Astrocyte (in vitro differentiated cells and primary cell): Measurements from ENCODE around the gene SLC5A12. TPM values are rescaled to one million over a fixed set of nuclear protein-coding genes. Genes with fewer than 3 reads are reported as not detected.
A peak's percentile ranks its signal among the peaks of the same experiment; 100 is the strongest.

Experiments used
- DNase-seq: peaks from one replicate; pipeline ENCODE4 v3.0.0-alpha.2; 2010; ENCODE audit warnings: low read depth
- FAIRE-seq: peaks from 2 replicates; lab custom pipeline; 2011; peaks lifted over from hg19 to GRCh38; lab: Jason Lieb, UNC
- H2AFZ ChIP-seq: 2 replicates; pipeline ENCODE4 v1.6.0; 2012; ENCODE audit warnings: low read depth, low read length, inconsistent platforms
- H3K27ac ChIP-seq: 2 replicates; pipeline ENCODE4 v1.5.1; 2011; ENCODE audit warnings: low read depth, low read length, inconsistent platforms
- H3K27me3 ChIP-seq: 2 replicates; pipeline ENCODE4 v1.6.0; 2011; ENCODE audit warnings: low read length, inconsistent platforms; ENCODE audit not compliant: insufficient read depth
- H3K36me3 ChIP-seq: 2 replicates; pipeline ENCODE4 v1.5.1; 2011; ENCODE audit warnings: low read length, inconsistent platforms; ENCODE audit not compliant: insufficient read depth
- H3K4me1 ChIP-seq: 2 replicates; pipeline ENCODE4 v1.5.1; 2011; ENCODE audit warnings: low read length, inconsistent platforms; ENCODE audit not compliant: insufficient read depth
- H3K4me2 ChIP-seq: 2 replicates; pipeline ENCODE4 v1.6.0; 2012; ENCODE audit warnings: low read length, inconsistent platforms
- H3K4me3 ChIP-seq: 2 replicates; pipeline ENCODE4 v1.5.1; 2011; ENCODE audit warnings: low read depth, mild to moderate bottlenecking, low read length, inconsistent platforms; ENCODE audit not compliant: insufficient read depth
- H3K79me2 ChIP-seq: 2 replicates; pipeline ENCODE4 v1.6.0; 2012; ENCODE audit warnings: mild to moderate bottlenecking, low read length, inconsistent platforms; ENCODE audit not compliant: insufficient read depth
- H3K9ac ChIP-seq: 2 replicates; pipeline ENCODE4 v1.6.0; 2012; ENCODE audit warnings: mild to moderate bottlenecking, low read length, inconsistent platforms
- H3K9me3 ChIP-seq: 2 replicates; pipeline ENCODE4 v1.5.1; 2012; ENCODE audit warnings: low read depth, mild to moderate bottlenecking, low read length, inconsistent platforms; ENCODE audit not compliant: insufficient read depth
- H4K20me1 ChIP-seq: 2 replicates; pipeline ENCODE4 v1.6.0; 2012; ENCODE audit warnings: low read length, inconsistent platforms; ENCODE audit not compliant: insufficient read depth
- H3K27ac Mint-ChIP-seq: one replicate; pipeline ENCODE4 v1.8.0; 2021; ENCODE audit warnings: mild to moderate bottlenecking, mixed read lengths; ENCODE audit not compliant: unreplicated experiment
- H3K27me3 Mint-ChIP-seq: one replicate; pipeline ENCODE4 v1.8.0; 2021; ENCODE audit warnings: low read depth, mixed read lengths; ENCODE audit not compliant: unreplicated experiment
- H3K36me3 Mint-ChIP-seq: one replicate; pipeline ENCODE4 v1.8.0; 2021; ENCODE audit warnings: low read depth, mixed read lengths; ENCODE audit not compliant: unreplicated experiment
- H3K4me1 Mint-ChIP-seq: one replicate; pipeline ENCODE4 v1.8.0; 2021; ENCODE audit warnings: low read depth, mixed read lengths; ENCODE audit not compliant: unreplicated experiment
- H3K4me3 Mint-ChIP-seq: one replicate; pipeline ENCODE4 v1.8.0; 2021; ENCODE audit warnings: mild to moderate bottlenecking, moderate library complexity, mixed read lengths; ENCODE audit not compliant: unreplicated experiment
- H3K9me3 Mint-ChIP-seq: one replicate; pipeline ENCODE4 v1.8.0; 2021; ENCODE audit warnings: mild to moderate bottlenecking, mixed read lengths; ENCODE audit not compliant: unreplicated experiment
- EZH2 ChIP-seq: IDR thresholded peaks from 2 replicates; pipeline ENCODE4 v1.6.1; 2012; ENCODE audit warnings: mild to moderate bottlenecking, low read length, inconsistent platforms; ENCODE audit not compliant: insufficient read depth
- total RNA-seq: library from RNA; stranded (reverse); gene quantifications from 2 replicates; pipeline ENCODE4 v1.2.1, GENCODE V29; 2021
- TF ChIP-seq, protein P1 (sequence below): IDR thresholded peaks from 2 replicates; pipeline ENCODE4 v1.5.1; 2011; ENCODE audit warnings: low read depth, mild to moderate bottlenecking, inconsistent platforms, low read length, moderate library complexity; ENCODE audit not compliant: insufficient read depth

The SLC5A12 gene
- total RNA-seq, 1 donor from 2014 or later, result 0.14 TPM

DNA sequence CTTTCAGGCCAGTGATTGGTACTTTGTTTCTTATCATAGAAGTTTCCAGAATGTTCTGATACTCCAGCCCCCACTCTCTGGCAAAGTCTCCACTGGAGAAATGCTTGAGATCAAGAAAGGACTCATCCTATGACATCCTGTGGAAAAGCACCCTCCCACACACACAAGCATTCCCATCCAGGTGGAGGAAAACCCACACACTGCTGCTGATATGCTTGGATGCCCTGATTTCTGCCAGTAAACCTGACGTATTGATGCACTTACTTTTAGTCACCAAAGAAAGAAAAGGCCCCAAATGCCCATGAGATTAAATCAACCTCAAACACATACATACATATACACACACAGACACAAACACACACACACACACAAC lies 9.2 kb upstream of the SLC5A12 start:
- Histone ChIP-seq H3K9ac (no peak overlapping the region), H3K4me2 (peak overlapping the region; percentile 0), H4K20me1 (no peaks in the 10 kb centered on the region), H3K79me2 (no peaks in the 10 kb centered on the region), H3K27ac (no peak overlapping the region), H3K4me3 (no peak overlapping the region), H3K27me3 (no peaks in the 10 kb centered on the region), H2AFZ (no peak overlapping the region), H3K4me1 (no peaks in the 10 kb centered on the region), H3K9me3 (no peaks in the 10 kb centered on the region), H3K36me3 (no peaks in the 10 kb centered on the region)
- no peak for FAIRE-seq
- Mint-ChIP-seq H3K4me3 (no peak overlapping the region), H3K27ac (no peak overlapping the region), H3K9me3 (peaks cover 5% of the 10 kb centered on the region), H3K27me3 (no peaks in the 10 kb centered on the region), H3K36me3 (no peaks in the 10 kb centered on the region), H3K4me1 (peaks cover 8% of the 10 kb centered on the region)
- TF ChIP-seq, protein P1, sequence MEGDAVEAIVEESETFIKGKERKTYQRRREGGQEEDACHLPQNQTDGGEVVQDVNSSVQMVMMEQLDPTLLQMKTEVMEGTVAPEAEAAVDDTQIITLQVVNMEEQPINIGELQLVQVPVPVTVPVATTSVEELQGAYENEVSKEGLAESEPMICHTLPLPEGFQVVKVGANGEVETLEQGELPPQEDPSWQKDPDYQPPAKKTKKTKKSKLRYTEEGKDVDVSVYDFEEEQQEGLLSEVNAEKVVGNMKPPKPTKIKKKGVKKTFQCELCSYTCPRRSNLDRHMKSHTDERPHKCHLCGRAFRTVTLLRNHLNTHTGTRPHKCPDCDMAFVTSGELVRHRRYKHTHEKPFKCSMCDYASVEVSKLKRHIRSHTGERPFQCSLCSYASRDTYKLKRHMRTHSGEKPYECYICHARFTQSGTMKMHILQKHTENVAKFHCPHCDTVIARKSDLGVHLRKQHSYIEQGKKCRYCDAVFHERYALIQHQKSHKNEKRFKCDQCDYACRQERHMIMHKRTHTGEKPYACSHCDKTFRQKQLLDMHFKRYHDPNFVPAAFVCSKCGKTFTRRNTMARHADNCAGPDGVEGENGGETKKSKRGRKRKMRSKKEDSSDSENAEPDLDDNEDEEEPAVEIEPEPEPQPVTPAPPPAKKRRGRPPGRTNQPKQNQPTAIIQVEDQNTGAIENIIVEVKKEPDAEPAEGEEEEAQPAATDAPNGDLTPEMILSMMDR, result no peak
- TF ChIP-seq EZH2, result no peak
- no peak for DNase-seq

- Histone ChIP-seq H3K9me3 (no peaks in the 10 kb centered on the region), H3K27me3 (no peaks in the 10 kb centered on the region), H3K79me2 (no peaks in the 10 kb centered on the region), H3K4me2 (peak overlapping the region; percentile 0), H3K9ac (no peak overlapping the region), H2AFZ (no peak overlapping the region), H3K4me3 (no peak overlapping the region), H3K36me3 (no peaks in the 10 kb centered on the region), H4K20me1 (no peaks in the 10 kb centered on the region), H3K27ac (no peak overlapping the region), H3K4me1 (no peaks in the 10 kb centered on the region)
- FAIRE-seq (no peak), DNase-seq (no peak)
- TF ChIP-seq, protein P1, result no peak
- TF ChIP-seq EZH2, result no peak
- no peaks in the 10 kb centered on the region for H3K36me3 Mint-ChIP-seq
- no peaks in the 10 kb centered on the region for H3K27me3 Mint-ChIP-seq
- no peak overlapping the region for H3K4me3 Mint-ChIP-seq
- H3K27ac Mint-ChIP-seq, result no peak overlapping the region
- peaks cover 8% of the 10 kb centered on the region for H3K4me1 Mint-ChIP-seq
- peaks cover 5% of the 10 kb centered on the region for H3K9me3 Mint-ChIP-seq
Observed at GRCh38 chr11:26730414-26731083, 8.7 kb upstream of the SLC5A12 start.

DNA sequence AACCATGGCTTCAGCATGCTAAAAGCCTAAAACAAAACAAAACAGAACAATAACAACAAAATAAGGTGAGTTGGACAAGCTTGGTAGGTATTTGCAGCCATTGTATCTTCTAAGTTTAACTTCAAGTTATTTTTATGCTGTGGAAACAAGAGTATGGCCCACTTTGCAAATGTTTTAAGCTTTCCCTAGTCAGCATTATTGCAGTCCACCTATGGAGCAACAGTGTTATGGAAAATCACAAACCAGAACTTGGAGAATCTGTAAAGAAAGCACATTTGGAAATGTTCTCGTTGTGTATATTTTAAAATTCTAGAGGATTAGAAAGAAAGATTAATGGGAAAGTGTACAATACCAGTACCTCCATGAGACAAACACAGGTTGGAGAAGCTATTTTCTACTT lies 7.4 kb upstream of the SLC5A12 start:
- Histone ChIP-seq H3K27ac (no peak overlapping the region), H3K4me1 (no peaks in the 10 kb centered on the region), H3K36me3 (no peaks in the 10 kb centered on the region), H3K9me3 (no peaks in the 10 kb centered on the region), H3K4me3 (no peak overlapping the region), H2AFZ (no peak overlapping the region), H3K4me2 (no peak overlapping the region), H4K20me1 (no peaks in the 10 kb centered on the region), H3K9ac (no peak overlapping the region), H3K79me2 (no peaks in the 10 kb centered on the region), H3K27me3 (no peaks in the 10 kb centered on the region)
- Mint-ChIP-seq H3K4me1 (peaks cover 8% of the 10 kb centered on the region), H3K9me3 (peaks cover 5% of the 10 kb centered on the region), H3K27me3 (no peaks in the 10 kb centered on the region), H3K27ac (no peak overlapping the region), H3K4me3 (no peak overlapping the region), H3K36me3 (no peaks in the 10 kb centered on the region)
- DNase-seq, result no peak
- no peak for FAIRE-seq
- TF ChIP-seq EZH2, result no peak
- TF ChIP-seq, protein P1, result no peak
